Vagina (tissue), 2 donors: ENCODE measurements around the gene RSPH3.

Experiments
- CTCF ChIP-seq, 3 experiments: fragments of 450-650 bp in 2 of 3; fragments of 200-600 bp in 1 of 3; sonication (generic) in 1 of 3; IDR thresholded peaks; one replicate each; pipeline ENCODE4 v1.5.1; 2017 to 2019; ENCODE audit warnings: antibody characterized with exemption in 3 of 3, mild to moderate bottlenecking in 2 of 3, moderate library complexity in 2 of 3
- POLR2A ChIP-seq, 2 donors: fragments of 450-650 bp; IDR thresholded peaks; one replicate each; pipeline ENCODE4 v1.6.1; 2017; ENCODE audit warnings: antibody characterized with exemption in 2 of 2, mild to moderate bottlenecking in 2 of 2, moderate library complexity in 2 of 2

DNA sequence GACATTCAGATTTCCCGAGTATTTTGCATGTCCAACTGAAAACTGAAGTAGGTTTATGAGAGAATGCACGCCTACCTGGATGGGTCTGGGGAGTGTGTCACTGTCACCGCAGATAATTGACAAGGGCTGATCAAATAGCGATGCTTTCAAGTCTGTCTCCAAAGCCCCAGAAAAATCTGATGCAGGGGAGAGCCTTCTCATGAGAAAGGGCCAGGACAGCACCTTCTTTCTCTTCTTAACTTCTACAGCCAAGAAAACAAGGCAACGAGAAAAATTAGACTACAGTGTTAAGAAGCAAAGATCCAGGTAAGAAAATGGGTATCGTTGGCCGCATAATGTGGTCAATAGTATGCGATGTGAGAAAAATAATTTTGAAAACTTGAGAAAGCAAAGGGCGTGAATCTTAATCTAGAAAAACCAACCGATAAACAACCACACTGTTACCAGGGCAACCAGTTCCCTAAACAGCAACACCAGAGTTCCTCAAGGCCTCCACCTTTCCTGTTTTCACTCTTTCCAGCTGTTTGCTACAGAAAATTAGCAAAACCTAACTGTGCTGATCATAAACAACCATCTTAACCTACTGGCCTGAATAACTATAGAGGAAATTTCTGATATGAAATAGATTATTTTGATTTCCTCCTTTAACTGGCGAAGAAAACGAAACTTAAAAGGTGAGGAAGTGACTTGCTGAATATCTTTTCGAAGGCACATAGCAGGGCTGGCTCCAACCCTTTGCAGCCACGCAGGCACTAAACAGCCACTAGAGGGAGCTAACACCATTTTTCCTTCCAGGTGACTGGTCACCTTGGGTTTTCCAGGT lies 42.2 kb upstream of the RSPH3 start:
- peak; percentile 54 to 75 (median 59) for TF ChIP-seq CTCF (IDR thresholded peaks at IDR 0.05)
- no peak for TF ChIP-seq POLR2A (IDR thresholded peaks at IDR 0.05)
